COR-L47 (cell line): ENCODE results near the gene IL3RA.
"Not testable (repeated sequence)": the region's sequence is repeated elsewhere in the genome, so short reads cannot be mapped to it uniquely, and the experiment has no call there.

ENCODE experiments used
- DNase-seq: peaks from one replicate; lab custom pipeline; 2025; lab: John Stamatoyannopoulos, UW

The IL3RA gene

DNA sequence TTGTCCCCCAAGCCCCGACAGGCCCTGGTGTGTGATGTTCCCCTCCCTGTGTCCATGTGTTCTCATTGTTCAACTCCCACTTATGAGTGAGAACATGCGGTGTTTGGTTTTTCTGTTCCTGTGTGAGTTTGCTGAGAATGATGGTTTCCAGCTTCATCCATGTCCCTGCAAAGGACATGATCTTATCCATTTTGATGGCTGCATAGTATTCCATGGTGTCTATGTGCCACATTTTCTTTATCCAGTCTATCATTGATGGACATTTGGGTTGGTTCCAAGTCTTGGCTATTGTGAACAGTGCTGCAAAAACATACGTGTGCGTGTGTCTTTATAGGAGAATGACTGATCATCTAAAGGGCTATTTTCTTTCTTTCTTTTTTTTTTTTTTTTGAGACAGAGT, 4.2 kb upstream of the IL3RA start:
- not testable (repeated sequence) for DNase-seq

- DNase-seq, result no peak
Measured at GRCh38 chrX:1334854-1335253, 1.7 kb upstream of the IL3RA start.

GRCh38 chrX:1336948-1337779, 579 bp downstream of the IL3RA start:
- no peak for DNase-seq

- no peak for DNase-seq
Measured at GRCh38 chrX:1341545-1342184, 5.1 kb downstream of the IL3RA start.

DNA sequence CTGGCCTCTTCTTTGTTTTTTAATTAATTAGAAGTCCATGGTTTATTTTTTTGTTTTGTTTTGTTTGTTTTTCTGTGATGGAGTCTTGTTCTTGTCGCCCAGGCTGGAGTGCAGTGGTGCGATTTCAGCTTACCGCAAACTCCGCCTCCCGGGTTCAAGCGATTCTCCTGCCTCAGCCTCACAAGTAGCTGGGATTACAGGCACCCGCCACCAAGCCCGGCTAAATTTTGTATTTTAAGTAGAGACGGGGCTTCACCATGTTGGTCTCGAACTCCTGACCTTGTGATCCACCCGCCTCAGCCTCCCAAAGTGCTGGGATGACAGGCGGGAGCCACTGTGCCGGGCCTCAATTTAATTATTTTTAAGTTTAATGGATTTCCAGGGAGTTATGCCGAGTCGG, 13.0 kb downstream of the IL3RA start:
- not testable (repeated sequence) for DNase-seq

DNA sequence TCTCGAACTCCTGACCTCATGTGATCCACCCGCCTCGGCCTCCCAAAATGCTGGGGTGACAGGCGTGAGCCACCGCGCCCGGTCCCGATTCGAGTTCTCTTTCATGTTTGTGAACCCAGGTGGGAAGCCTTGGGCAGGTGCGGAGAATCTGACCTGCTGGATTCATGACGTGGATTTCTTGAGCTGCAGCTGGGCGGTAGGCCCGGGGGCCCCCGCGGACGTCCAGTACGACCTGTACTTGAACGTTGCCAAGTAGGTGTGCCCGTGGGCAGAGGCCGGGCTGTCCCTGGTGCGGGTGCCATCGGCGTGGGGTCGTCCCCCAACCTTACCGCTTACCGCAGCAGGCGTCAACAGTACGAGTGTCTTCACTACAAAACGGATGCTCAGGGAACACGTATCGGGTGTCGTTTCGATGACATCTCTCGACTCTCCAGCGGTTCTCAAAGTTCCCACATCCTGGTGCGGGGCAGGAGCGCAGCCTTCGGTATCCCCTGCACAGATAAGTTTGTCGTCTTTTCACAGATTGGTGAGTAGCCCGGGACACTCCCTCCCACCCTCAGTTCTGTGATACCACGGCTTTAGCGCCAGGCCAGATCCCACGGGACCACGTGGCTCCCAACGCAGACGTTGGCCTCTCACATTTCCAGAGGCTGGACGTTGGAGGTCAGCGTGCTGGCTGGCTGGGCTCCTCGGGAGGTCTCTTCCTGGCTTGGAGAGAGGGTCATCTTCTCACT, 15.6 kb downstream of the IL3RA start:
- DNase-seq, result no peak

GRCh38 chrX:1354036-1355019, 17.7 kb downstream of the IL3RA start:
- no peak for DNase-seq

DNA sequence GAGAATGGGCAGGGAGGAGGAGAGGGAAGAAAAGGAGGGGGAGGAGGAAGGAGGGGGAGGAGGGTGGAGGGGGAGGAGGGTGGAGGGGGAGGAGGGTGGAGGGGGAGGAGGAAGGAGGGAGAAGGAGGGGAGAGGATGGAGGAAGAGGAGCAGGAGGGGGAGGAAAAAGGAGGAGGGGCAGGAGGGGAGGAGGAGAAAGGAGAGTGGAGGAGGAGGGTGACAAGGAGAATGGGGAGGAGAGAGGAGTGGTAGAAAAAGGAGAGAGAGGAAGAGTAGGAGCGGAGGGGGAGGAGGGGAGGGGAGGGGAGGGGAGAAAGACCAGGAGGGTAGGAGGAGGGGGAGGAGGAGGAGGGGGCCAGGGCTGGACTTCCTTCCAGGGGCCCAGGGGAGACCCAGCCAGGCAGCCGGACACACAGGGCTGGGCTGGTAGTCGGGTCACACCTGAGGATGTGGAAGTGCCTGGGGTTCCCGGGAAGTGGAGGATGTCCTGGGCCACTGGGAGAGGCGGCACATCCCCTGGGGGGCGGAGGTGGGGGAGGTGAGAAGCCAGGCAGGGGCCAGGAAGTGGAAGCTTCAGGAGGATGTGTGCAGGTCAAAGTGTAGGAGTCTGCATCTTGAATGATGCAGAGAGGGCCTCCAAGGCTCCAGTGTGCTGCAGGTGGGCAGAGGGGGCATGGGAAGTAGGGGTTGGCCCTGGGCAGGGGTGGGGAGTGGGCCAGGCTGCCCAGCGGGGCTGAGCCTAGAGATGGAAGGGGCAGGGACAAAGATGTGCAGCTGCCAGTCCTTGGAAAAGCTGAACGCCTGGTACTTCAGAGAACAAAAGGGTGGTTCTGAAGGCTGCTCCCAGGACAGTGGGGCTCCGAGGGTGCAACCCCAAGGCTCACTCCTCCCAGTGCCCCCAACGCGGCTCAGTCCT, 18.8 kb downstream of the IL3RA start:
- DNase-seq, result no peak

GRCh38 chrX:1357993-1358392, 21.4 kb downstream of the IL3RA start:
- DNase-seq, result no peak

- DNase-seq, result no peak
Measured at GRCh38 chrX:1358793-1359476, 22.4 kb downstream of the IL3RA start.

GRCh38 chrX:1359477-1359873, 22.9 kb downstream of the IL3RA start:
- no peak for DNase-seq

GRCh38 chrX:1360171-1360570, 23.6 kb downstream of the IL3RA start:
- no peak for DNase-seq

DNA sequence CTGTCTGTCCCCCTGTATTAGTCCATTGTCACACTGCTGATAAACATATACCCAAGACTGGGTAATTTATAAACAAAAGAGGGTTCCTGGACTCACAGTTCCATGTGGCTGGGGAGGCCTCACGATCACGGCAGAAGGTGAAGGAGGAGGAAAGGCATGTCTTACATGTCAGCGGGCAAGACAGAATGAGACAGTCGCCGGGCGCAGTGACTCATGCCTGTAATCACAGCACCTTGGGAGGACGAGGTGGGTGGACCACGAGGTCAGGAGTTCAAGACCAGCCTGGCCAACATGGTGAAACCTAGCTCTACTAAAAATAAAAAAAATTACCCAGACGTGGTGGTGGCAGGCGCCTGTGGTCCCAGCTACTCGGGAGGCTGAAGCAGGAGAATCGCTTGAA, 24.7 kb downstream of the IL3RA start:
- DNase-seq, result no peak

DNA sequence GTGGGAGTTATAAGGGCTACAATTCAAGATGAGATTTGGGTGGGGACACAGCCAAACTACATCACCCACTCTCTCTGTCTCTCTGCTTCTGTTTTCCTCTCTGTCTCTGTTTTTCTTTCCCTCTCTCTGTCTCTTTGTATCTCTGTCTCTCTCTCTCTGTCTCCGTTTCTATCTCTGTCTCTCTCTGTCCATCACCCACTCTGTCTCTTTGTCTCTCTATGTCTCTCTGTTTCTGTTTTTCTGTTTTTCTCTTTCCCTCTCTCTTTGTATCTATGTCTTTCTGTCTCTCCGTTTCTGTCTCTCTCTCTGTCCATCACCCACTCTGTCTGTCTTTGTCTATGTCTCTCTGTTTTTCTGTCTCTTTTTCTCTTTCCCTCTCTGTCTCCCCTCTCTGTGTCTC, 25.3 kb downstream of the IL3RA start:
- DNase-seq, result no peak

- DNase-seq, result not testable (repeated sequence)
Measured at GRCh38 chrX:1366363-1366762, 29.8 kb downstream of the IL3RA start.

GRCh38 chrX:1368385-1368698, 31.8 kb downstream of the IL3RA start:
- DNase-seq, result no peak

DNA sequence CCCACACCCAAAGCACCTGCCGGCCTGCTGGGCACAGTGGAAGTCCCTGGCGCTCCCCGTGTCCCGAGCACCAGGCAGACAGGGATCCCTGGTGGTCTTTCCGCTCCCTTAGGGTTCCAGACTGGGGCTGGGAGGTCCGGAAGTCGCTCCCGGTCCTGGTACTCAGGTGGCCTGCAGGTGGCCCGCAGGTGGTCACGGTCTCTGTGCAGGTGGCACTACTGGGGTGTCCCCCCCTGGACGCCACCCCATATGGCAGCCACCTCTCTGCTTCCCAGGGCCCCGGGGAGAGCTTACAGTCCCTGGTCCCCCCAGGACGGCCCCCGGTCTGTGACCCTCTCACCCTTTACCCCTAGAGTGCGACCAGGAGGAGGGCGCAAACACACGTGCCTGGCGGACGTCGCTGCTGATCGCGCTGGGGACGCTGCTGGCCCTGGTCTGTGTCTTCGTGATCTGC, 41.7 kb downstream of the IL3RA start:
- no peak for DNase-seq

DNA sequence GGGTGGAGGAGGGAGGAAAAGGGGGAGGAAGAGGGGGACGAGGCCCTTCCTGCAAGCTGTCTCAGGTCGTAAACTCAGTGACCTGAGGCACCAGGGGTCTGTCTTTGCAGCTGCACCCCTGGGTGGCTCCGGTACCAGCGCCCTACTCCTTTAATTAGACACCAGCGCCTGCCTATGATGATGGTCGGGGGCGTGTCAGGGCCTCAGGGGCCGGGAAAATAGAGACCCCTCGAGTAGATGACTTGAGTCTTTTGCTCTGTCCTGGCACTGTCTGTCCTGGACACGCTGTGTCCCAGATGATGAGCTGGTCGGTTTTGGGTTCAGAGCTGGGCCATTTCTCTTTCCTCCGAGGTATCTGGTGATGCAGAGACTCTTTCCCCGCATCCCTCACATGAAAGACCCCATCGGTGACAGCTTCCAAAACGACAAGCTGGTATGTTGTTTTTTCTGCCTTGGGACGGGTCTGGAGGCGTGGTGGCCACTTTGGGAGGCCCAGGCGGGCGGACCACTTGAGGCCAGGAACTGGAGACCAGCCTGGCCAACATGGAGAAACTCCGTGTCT, 44.2 kb downstream of the IL3RA start:
- no peak for DNase-seq

DNA sequence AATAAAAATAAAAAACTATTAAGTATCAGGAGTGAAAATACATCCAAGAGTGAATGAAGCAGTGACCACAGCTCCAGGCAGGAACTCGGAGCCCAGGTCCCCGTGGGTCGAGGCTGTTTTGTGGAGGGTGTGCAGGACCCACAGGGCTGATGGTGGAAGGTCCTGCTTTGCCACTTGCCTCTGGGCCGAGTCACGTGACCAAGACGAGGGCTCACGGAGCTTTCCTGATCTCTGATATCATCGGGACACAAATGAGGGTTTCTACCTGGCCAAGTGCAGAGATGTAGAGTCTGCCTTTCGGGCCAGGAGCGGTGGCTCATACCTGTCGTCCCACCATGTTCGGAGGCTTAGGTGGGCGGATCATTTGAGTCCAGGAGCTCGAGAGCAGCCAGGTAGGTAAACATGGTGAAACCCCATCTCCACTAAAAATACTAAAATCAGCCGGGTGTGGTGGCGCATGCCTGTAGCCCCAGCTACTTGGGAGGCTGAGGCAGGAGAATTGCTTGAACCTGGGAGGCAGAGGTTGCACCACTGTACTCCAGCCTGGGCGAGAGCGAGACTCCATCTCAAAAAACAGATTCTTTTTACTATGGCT, 48.2 kb downstream of the IL3RA start:
- no peak for DNase-seq
